Astrocyte (in vitro differentiated cells and primary cell): ENCODE results near the gene PDE8A. TPM values are rescaled to one million over a fixed set of nuclear protein-coding genes. Genes with fewer than 3 reads are reported as not detected.

Experiments used
- DNase-seq: peaks from one replicate; pipeline ENCODE4 v3.0.0-alpha.2; 2010; ENCODE audit warnings: low read depth
- FAIRE-seq: peaks from 2 replicates; lab custom pipeline; 2011; peaks lifted over from hg19 to GRCh38; lab: Jason Lieb, UNC
- H2AFZ ChIP-seq: 2 replicates; pipeline ENCODE4 v1.6.0; 2012; ENCODE audit warnings: low read depth, low read length, inconsistent platforms
- H3K27ac ChIP-seq: 2 replicates; pipeline ENCODE4 v1.5.1; 2011; ENCODE audit warnings: low read depth, low read length, inconsistent platforms
- H3K27me3 ChIP-seq: 2 replicates; pipeline ENCODE4 v1.6.0; 2011; ENCODE audit warnings: low read length, inconsistent platforms; ENCODE audit not compliant: insufficient read depth
- H3K36me3 ChIP-seq: 2 replicates; pipeline ENCODE4 v1.5.1; 2011; ENCODE audit warnings: low read length, inconsistent platforms; ENCODE audit not compliant: insufficient read depth
- H3K4me1 ChIP-seq: 2 replicates; pipeline ENCODE4 v1.5.1; 2011; ENCODE audit warnings: low read length, inconsistent platforms; ENCODE audit not compliant: insufficient read depth
- H3K4me2 ChIP-seq: 2 replicates; pipeline ENCODE4 v1.6.0; 2012; ENCODE audit warnings: low read length, inconsistent platforms
- H3K4me3 ChIP-seq: 2 replicates; pipeline ENCODE4 v1.5.1; 2011; ENCODE audit warnings: low read depth, mild to moderate bottlenecking, low read length, inconsistent platforms; ENCODE audit not compliant: insufficient read depth
- H3K79me2 ChIP-seq: 2 replicates; pipeline ENCODE4 v1.6.0; 2012; ENCODE audit warnings: mild to moderate bottlenecking, low read length, inconsistent platforms; ENCODE audit not compliant: insufficient read depth
- H3K9ac ChIP-seq: 2 replicates; pipeline ENCODE4 v1.6.0; 2012; ENCODE audit warnings: mild to moderate bottlenecking, low read length, inconsistent platforms
- H3K9me3 ChIP-seq: 2 replicates; pipeline ENCODE4 v1.5.1; 2012; ENCODE audit warnings: low read depth, mild to moderate bottlenecking, low read length, inconsistent platforms; ENCODE audit not compliant: insufficient read depth
- H4K20me1 ChIP-seq: 2 replicates; pipeline ENCODE4 v1.6.0; 2012; ENCODE audit warnings: low read length, inconsistent platforms; ENCODE audit not compliant: insufficient read depth
- H3K27ac Mint-ChIP-seq: one replicate; pipeline ENCODE4 v1.8.0; 2021; ENCODE audit warnings: mild to moderate bottlenecking, mixed read lengths; ENCODE audit not compliant: unreplicated experiment
- H3K27me3 Mint-ChIP-seq: one replicate; pipeline ENCODE4 v1.8.0; 2021; ENCODE audit warnings: low read depth, mixed read lengths; ENCODE audit not compliant: unreplicated experiment
- H3K36me3 Mint-ChIP-seq: one replicate; pipeline ENCODE4 v1.8.0; 2021; ENCODE audit warnings: low read depth, mixed read lengths; ENCODE audit not compliant: unreplicated experiment
- H3K4me1 Mint-ChIP-seq: one replicate; pipeline ENCODE4 v1.8.0; 2021; ENCODE audit warnings: low read depth, mixed read lengths; ENCODE audit not compliant: unreplicated experiment
- H3K4me3 Mint-ChIP-seq: one replicate; pipeline ENCODE4 v1.8.0; 2021; ENCODE audit warnings: mild to moderate bottlenecking, moderate library complexity, mixed read lengths; ENCODE audit not compliant: unreplicated experiment
- H3K9me3 Mint-ChIP-seq: one replicate; pipeline ENCODE4 v1.8.0; 2021; ENCODE audit warnings: mild to moderate bottlenecking, mixed read lengths; ENCODE audit not compliant: unreplicated experiment
- CTCF ChIP-seq: IDR thresholded peaks from 2 replicates; pipeline ENCODE4 v1.5.1; 2011; ENCODE audit warnings: low read depth, mild to moderate bottlenecking, inconsistent platforms, low read length, moderate library complexity; ENCODE audit not compliant: insufficient read depth
- EZH2 ChIP-seq: IDR thresholded peaks from 2 replicates; pipeline ENCODE4 v1.6.1; 2012; ENCODE audit warnings: mild to moderate bottlenecking, low read length, inconsistent platforms; ENCODE audit not compliant: insufficient read depth
- total RNA-seq: library from RNA; stranded (reverse); gene quantifications from 2 replicates; pipeline ENCODE4 v1.2.1, GENCODE V29; 2021

Gene PDE8A
- total RNA-seq, 1 donor from 2014 or later: 18.0 TPM

GRCh38 chr15:85118581-85118980, 136.9 kb downstream of the PDE8A start:
- H3K9me3 ChIP-seq: no peaks in the 10 kb centered on the region
- Mint-ChIP-seq H3K36me3 (peaks cover 38% of the 10 kb centered on the region), H3K27ac (no peak overlapping the region), H3K4me1 (peaks cover 8% of the 10 kb centered on the region), H3K27me3 (no peaks in the 10 kb centered on the region), H3K9me3 (peaks cover 2% of the 10 kb centered on the region), H3K4me3 (no peak overlapping the region)
- no peaks in the 10 kb centered on the region for H3K27me3 ChIP-seq
- peaks cover 8% of the 10 kb centered on the region for H3K36me3 ChIP-seq
- TF ChIP-seq CTCF: no peak
- no peak for TF ChIP-seq EZH2
- H3K9ac ChIP-seq: no peak overlapping the region
- H3K4me3 ChIP-seq: no peak overlapping the region
- H2AFZ ChIP-seq: no peak overlapping the region
- H3K4me1 ChIP-seq: peaks cover 3% of the 10 kb centered on the region
- no peaks in the 10 kb centered on the region for H4K20me1 ChIP-seq
- no peaks in the 10 kb centered on the region for H3K79me2 ChIP-seq
- H3K4me2 ChIP-seq: no peak overlapping the region
- no peak for FAIRE-seq
- H3K27ac ChIP-seq: no peak overlapping the region
- no peak for DNase-seq

DNA sequence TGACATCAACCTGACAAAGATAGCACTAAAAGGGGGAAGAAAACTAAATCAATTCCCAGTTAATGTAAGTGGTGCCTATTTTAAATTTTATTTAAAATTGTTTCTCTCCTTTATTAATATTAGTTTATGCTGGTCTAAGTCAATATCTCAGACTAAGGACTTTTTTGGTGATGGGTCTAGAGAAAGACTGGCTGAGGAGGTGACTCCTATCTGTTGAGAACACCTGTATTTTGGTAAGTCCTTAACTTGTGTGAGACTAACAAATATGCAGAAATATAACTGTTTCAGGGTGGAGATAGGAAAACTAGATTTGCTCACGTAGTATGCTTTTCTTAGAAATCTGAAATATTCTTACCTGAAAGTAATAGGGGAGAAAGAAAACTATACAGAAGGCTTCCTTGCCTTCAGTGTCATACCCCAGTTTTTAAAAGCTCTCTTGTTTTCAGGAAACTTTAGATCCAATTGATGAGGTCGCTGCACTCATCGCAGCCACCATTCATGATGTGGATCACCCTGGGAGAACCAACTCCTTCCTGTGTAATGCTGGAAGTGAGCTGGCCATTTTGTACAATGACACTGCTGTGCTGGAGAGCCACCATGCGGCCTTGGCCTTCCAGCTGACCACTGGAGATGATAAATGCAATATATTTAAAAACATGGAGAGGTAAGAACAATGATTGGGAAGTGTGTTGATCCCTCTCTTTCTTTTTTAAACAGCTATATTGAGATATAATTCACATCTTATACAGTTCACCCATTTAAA, 138.9 kb downstream of the PDE8A start:
- H4K20me1 ChIP-seq: no peaks in the 10 kb centered on the region
- H2AFZ ChIP-seq: no peak overlapping the region
- TF ChIP-seq EZH2 (no peak), CTCF (no peak)
- H3K9me3 Mint-ChIP-seq: peaks cover 2% of the 10 kb centered on the region
- DNase-seq (no peak), FAIRE-seq (no peak)
- H3K9me3 ChIP-seq: no peaks in the 10 kb centered on the region
- H3K27me3 Mint-ChIP-seq: no peaks in the 10 kb centered on the region
- H3K4me1 ChIP-seq: peaks cover 9% of the 10 kb centered on the region
- H3K4me2 ChIP-seq: no peak overlapping the region
- H3K79me2 ChIP-seq: no peaks in the 10 kb centered on the region
- no peak overlapping the region for H3K4me3 ChIP-seq
- H3K36me3 Mint-ChIP-seq: peaks cover 38% of the 10 kb centered on the region
- H3K4me3 Mint-ChIP-seq: no peak overlapping the region
- H3K4me1 Mint-ChIP-seq: peaks cover 16% of the 10 kb centered on the region
- H3K36me3 ChIP-seq: peaks cover 11% of the 10 kb centered on the region
- H3K9ac ChIP-seq: no peak overlapping the region
- no peak overlapping the region for H3K27ac Mint-ChIP-seq
- no peak overlapping the region for H3K27ac ChIP-seq
- H3K27me3 ChIP-seq: no peaks in the 10 kb centered on the region

- no peak overlapping the region for H3K27ac Mint-ChIP-seq
- no peak overlapping the region for H3K4me3 Mint-ChIP-seq
- H3K36me3 Mint-ChIP-seq: peaks cover 27% of the 10 kb centered on the region
- H3K9me3 ChIP-seq: no peaks in the 10 kb centered on the region
- H3K27ac ChIP-seq: no peak overlapping the region
- peaks cover 6% of the 10 kb centered on the region for H3K4me1 ChIP-seq
- H3K79me2 ChIP-seq: no peaks in the 10 kb centered on the region
- H3K4me2 ChIP-seq: no peak overlapping the region
- H3K36me3 ChIP-seq: peaks cover 15% of the 10 kb centered on the region
- no peak for FAIRE-seq
- H3K27me3 Mint-ChIP-seq: no peaks in the 10 kb centered on the region
- no peaks in the 10 kb centered on the region for H3K27me3 ChIP-seq
- DNase-seq: no peak
- no peak overlapping the region for H3K9ac ChIP-seq
- no peak for TF ChIP-seq CTCF
- no peak for TF ChIP-seq EZH2
- peaks cover 9% of the 10 kb centered on the region for H3K4me1 Mint-ChIP-seq
- H4K20me1 ChIP-seq: no peaks in the 10 kb centered on the region
- no peak overlapping the region for H3K4me3 ChIP-seq
- peaks cover 6% of the 10 kb centered on the region for H3K9me3 Mint-ChIP-seq
- H2AFZ ChIP-seq: no peak overlapping the region
Observed at GRCh38 chr15:85124173-85124572, 142.5 kb downstream of the PDE8A start.
